Heart left ventricle (tissue), 13 donors: ENCODE data around the gene MEIOC.

Experiments used
- POLR2A ChIP-seq, 2 donors: fragments of 450-650 bp; IDR thresholded peaks; one replicate each; pipeline ENCODE4 v1.6.1; 2017; ENCODE audit warnings: antibody characterized with exemption in 2 of 2, mild to moderate bottlenecking in 2 of 2, moderate library complexity in 2 of 2
- TF ChIP-seq, protein P1 (sequence below), 12 donors: fragments of 200-600 bp; sonication (generic) in 4 of 12; IDR thresholded peaks; one replicate each; pipeline versions ENCODE4 v1.5.0 to v1.8.0; 2018 to 2022; ENCODE audit warnings: antibody characterized with exemption in 12 of 12, mild to moderate bottlenecking in 5 of 12
- donor health status: ischemic (EF 13 %, LVEDD 7.1; RV severe dilation, severe dysfunction).
- donor health status: DM: no; HTN: yes; CAD: no.
- donor health status: DM: no; HTN: no; CAD: no.
- donor health status: ischemic (EF 25% LVEDD 6.9; RV normal size, moderate dysfunction).
- donor health status: ischemic (EF 25% LVEDD 5.7; RV mildly dilated, moderate dysfunction).
- donor health status: ischemic (EF 35%, LVEDD 5.7; RV mildly dilated, moderate dysfunction).
- donor health status: nonischemic (EF 11% LVEDD 7.7; RV severe dilation, severe dysfunction).
- donor health status: DM: yes; HTN: yes; CAD: no.
- donor health status: PGD.
- donor health status: ischemic (EF 29% LVEDD 5.4; RV normal size, mild dysfunction).
- donor health status: nonischemic (EF 23%, LVEDD 6.1; RV moderate dilation, normal function).

DNA sequence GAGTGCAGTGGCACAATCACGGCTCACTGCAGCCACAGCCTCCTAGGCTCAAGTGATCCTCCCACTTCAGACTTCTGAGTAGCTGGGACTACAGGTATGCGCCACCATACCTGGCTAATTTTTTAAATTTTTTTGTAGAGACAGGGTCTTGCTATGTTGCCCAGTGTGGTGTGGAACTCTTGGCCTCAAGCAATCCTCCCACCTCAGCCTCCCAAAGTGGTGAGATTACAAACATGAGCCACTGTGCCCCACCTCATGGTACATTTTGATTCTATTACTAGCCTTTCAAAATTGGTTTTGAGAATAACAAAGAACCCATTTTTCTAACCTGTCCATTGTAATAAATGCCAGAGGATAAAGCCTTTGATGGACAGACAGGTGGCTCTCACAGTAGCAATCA is 31.9 kb downstream of the MEIOC start:
- TF ChIP-seq, protein P1, sequence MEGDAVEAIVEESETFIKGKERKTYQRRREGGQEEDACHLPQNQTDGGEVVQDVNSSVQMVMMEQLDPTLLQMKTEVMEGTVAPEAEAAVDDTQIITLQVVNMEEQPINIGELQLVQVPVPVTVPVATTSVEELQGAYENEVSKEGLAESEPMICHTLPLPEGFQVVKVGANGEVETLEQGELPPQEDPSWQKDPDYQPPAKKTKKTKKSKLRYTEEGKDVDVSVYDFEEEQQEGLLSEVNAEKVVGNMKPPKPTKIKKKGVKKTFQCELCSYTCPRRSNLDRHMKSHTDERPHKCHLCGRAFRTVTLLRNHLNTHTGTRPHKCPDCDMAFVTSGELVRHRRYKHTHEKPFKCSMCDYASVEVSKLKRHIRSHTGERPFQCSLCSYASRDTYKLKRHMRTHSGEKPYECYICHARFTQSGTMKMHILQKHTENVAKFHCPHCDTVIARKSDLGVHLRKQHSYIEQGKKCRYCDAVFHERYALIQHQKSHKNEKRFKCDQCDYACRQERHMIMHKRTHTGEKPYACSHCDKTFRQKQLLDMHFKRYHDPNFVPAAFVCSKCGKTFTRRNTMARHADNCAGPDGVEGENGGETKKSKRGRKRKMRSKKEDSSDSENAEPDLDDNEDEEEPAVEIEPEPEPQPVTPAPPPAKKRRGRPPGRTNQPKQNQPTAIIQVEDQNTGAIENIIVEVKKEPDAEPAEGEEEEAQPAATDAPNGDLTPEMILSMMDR (IDR thresholded peaks at IDR 0.05): no peak
- no peak for TF ChIP-seq POLR2A (IDR thresholded peaks at IDR 0.05)
